HS-27A (cell line): ENCODE measurements around the gene FAM114A1.

ENCODE experiments used
- DNase-seq: peaks from one replicate; pipeline ENCODE4 v3.0.0-alpha.2; 2012; ENCODE audit warnings: low read depth, missing footprints

Gene FAM114A1

GRCh38 chr4:38859501-38859900 is 8.1 kb upstream of the FAM114A1 start:
- DNase-seq: no peak

- DNase-seq: no peak
Observed at GRCh38 chr4:38860788-38861424, 6.7 kb upstream of the FAM114A1 start.

GRCh38 chr4:38861791-38862190 is 5.8 kb upstream of the FAM114A1 start:
- DNase-seq: no peak

GRCh38 chr4:38865445-38865844 is 2.2 kb upstream of the FAM114A1 start:
- no peak for DNase-seq

GRCh38 chr4:38866973-38867477 is 581 bp upstream of the FAM114A1 start:
- no peak for DNase-seq

- no peak for DNase-seq
Observed at GRCh38 chr4:38868059-38868960, 704 bp downstream of the FAM114A1 start.

GRCh38 chr4:38869511-38869910 is 1.9 kb downstream of the FAM114A1 start:
- no peak for DNase-seq

GRCh38 chr4:38870098-38870808 is 2.6 kb downstream of the FAM114A1 start:
- no peak for DNase-seq

GRCh38 chr4:38871593-38871992 is 4.0 kb downstream of the FAM114A1 start:
- DNase-seq: no peak

GRCh38 chr4:38872620-38873019 is 5.0 kb downstream of the FAM114A1 start:
- DNase-seq: no peak

- DNase-seq: no peak
Observed at GRCh38 chr4:38873290-38873944, 5.8 kb downstream of the FAM114A1 start.

- no peak for DNase-seq
Observed at GRCh38 chr4:38876636-38877035, 9.0 kb downstream of the FAM114A1 start.

- DNase-seq: no peak
Observed at GRCh38 chr4:38884254-38884653, 16.6 kb downstream of the FAM114A1 start.

- DNase-seq: no peak
Observed at GRCh38 chr4:38889143-38889542, 21.5 kb downstream of the FAM114A1 start.

- DNase-seq: no peak
Observed at GRCh38 chr4:38891051-38891983, 23.7 kb downstream of the FAM114A1 start.

- no peak for DNase-seq
Observed at GRCh38 chr4:38894322-38894982, 26.8 kb downstream of the FAM114A1 start.

GRCh38 chr4:38896940-38897339 is 29.3 kb downstream of the FAM114A1 start:
- no peak for DNase-seq

- DNase-seq: no peak
Observed at GRCh38 chr4:38898245-38898644, 30.6 kb downstream of the FAM114A1 start.

GRCh38 chr4:38902221-38902620 is 34.6 kb downstream of the FAM114A1 start:
- DNase-seq: no peak

GRCh38 chr4:38902695-38903094 is 35.1 kb downstream of the FAM114A1 start:
- DNase-seq: peak; percentile 15
